IPS-18c (cell line): ENCODE measurements around the gene LGI1.

ENCODE experiments used
- H3K4me3 ChIP-seq: 2 replicates; pipeline ENCODE4 v1.7.0; 2013; ENCODE audit warnings: low read depth, mild to moderate bottlenecking, low read length, moderate library complexity; ENCODE audit not compliant: insufficient read depth
- H3K9me3 ChIP-seq: one replicate; pipeline ENCODE4 v1.6.1; 2013; ENCODE audit warnings: mild to moderate bottlenecking, low read length, moderate library complexity; ENCODE audit not compliant: control insufficient read depth, insufficient read depth

The LGI1 gene

GRCh38 chr10:93757801-93758507, at the start of gene LGI1:
Gene LGI1, plus strand, starts transcription at chr10:93757936. Its CDS starts 209 bp downstream, at chr10:93758145.
- Histone ChIP-seq H3K9me3 (no peaks in the 10 kb centered on the region), H3K4me3 (peak within 1 kb of the TSS; percentile 34; the same call in 1 of the 2 replicates)

- Histone ChIP-seq H3K9me3 (no peaks in the 10 kb centered on the region), H3K4me3 (no peak overlapping the region)
Observed at GRCh38 chr10:93710333-93710909, 47.3 kb upstream of the LGI1 start.

GRCh38 chr10:93711891-93712290, 45.8 kb upstream of the LGI1 start:
- Histone ChIP-seq H3K9me3 (no peaks in the 10 kb centered on the region), H3K4me3 (no peak overlapping the region)

GRCh38 chr10:93712593-93712992, 45.1 kb upstream of the LGI1 start:
- H3K9me3 ChIP-seq, result no peaks in the 10 kb centered on the region
- no peak overlapping the region for H3K4me3 ChIP-seq

GRCh38 chr10:93715345-93715744, 42.4 kb upstream of the LGI1 start:
- Histone ChIP-seq H3K4me3 (no peak overlapping the region), H3K9me3 (no peaks in the 10 kb centered on the region)

- H3K9me3 ChIP-seq, result peaks cover 2% of the 10 kb centered on the region
- no peak overlapping the region for H3K4me3 ChIP-seq
Observed at GRCh38 chr10:93716766-93717165, 41.0 kb upstream of the LGI1 start.

- Histone ChIP-seq H3K9me3 (peaks cover 2% of the 10 kb centered on the region), H3K4me3 (no peak overlapping the region)
Observed at GRCh38 chr10:93718937-93719725, 38.6 kb upstream of the LGI1 start.

- no peak overlapping the region for H3K4me3 ChIP-seq
- peaks cover 2% of the 10 kb centered on the region for H3K9me3 ChIP-seq
Observed at GRCh38 chr10:93719901-93720300, 37.8 kb upstream of the LGI1 start.

- no peak overlapping the region for H3K4me3 ChIP-seq
- peaks cover 2% of the 10 kb centered on the region for H3K9me3 ChIP-seq
Observed at GRCh38 chr10:93722550-93722949, 35.2 kb upstream of the LGI1 start.

- H3K9me3 ChIP-seq, result peaks cover 2% of the 10 kb centered on the region
- no peak overlapping the region for H3K4me3 ChIP-seq
Observed at GRCh38 chr10:93723153-93723552, 34.6 kb upstream of the LGI1 start.

- peaks cover 2% of the 10 kb centered on the region for H3K9me3 ChIP-seq
Observed at GRCh38 chr10:93726024-93726423, 31.7 kb upstream of the LGI1 start.

GRCh38 chr10:93741367-93741766, 16.4 kb upstream of the LGI1 start:
- Histone ChIP-seq H3K4me3 (no peak overlapping the region), H3K9me3 (no peaks in the 10 kb centered on the region)

More at GRCh38 chr10:93726024-93726423, 31.7 kb upstream of the LGI1 start:
- no peak overlapping the region for H3K4me3 ChIP-seq

GRCh38 chr10:93742633-93743349, 14.9 kb upstream of the LGI1 start:
- Histone ChIP-seq H3K9me3 (no peaks in the 10 kb centered on the region), H3K4me3 (no peak overlapping the region)

GRCh38 chr10:93745408-93746065, 12.2 kb upstream of the LGI1 start:
- Histone ChIP-seq H3K4me3 (no peak overlapping the region), H3K9me3 (no peaks in the 10 kb centered on the region)

- Histone ChIP-seq H3K9me3 (no peaks in the 10 kb centered on the region), H3K4me3 (no peak overlapping the region)
Observed at GRCh38 chr10:93746844-93747284, 10.9 kb upstream of the LGI1 start.

GRCh38 chr10:93749218-93749799, 8.4 kb upstream of the LGI1 start:
- Histone ChIP-seq H3K4me3 (no peak overlapping the region), H3K9me3 (no peaks in the 10 kb centered on the region)

- Histone ChIP-seq H3K9me3 (no peaks in the 10 kb centered on the region), H3K4me3 (no peak overlapping the region)
Observed at GRCh38 chr10:93751124-93751523, 6.6 kb upstream of the LGI1 start.
